ENCODE measurements around the gene ZPBP.

- no peak for TF ChIP-seq CTCF (IDR thresholded peaks at IDR 0.05; ENCODE audit: low read depth, low read length)
- TF ChIP-seq EZH2phosphoT487 (IDR thresholded peaks at IDR 0.05; ENCODE audit: low read depth), result no peak
These were observed 97.4 kb downstream of the ZPBP start for GRCh38 chr7:49995681-49996080.

Measured in OCI-LY3 (cell line).